Activated CD4-positive, alpha-beta T cell treated with anti-CD3 and anti-CD28 coated beads, Interleukin-2, amount 50 U/mL, for 24 hours (primary cell): ENCODE measurements around the gene AGPAT2.
A peak's percentile ranks its signal among the peaks of the same experiment; 100 is the strongest.

ENCODE experiments used
- DNase-seq, 2 donors: peaks; one replicate each; pipeline ENCODE4 v3.0.0-alpha.2; 2020; ENCODE audit warnings: low read depth in 1 of 2, low spot score in 1 of 2

AGPAT2 gene

DNA sequence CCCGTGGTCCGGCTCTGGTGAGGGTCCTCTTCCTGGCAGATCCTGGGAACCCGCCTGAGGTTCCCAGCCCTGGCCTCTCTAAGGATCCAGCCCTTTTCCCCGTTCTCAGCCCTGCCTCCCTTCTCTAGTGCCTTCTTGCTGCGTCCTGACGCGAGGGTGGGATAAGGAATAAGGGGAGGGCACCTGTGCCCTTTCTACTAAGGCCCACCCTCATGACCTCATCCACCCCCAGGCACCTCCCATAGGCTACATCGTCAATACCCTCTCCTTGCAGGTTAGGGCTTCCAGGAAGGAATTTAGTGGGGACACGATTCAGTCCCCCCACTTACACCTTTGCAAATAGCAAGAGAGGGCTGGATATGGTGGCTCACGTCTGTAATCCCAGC, 14.4 kb upstream of the AGPAT2 start:
- no peak for DNase-seq

- DNase-seq, result peak; percentile 50 to 72
Measured at GRCh38 chr9:136700959-136701667, 13.9 kb upstream of the AGPAT2 start.

GRCh38 chr9:136700304-136700703, 13.0 kb upstream of the AGPAT2 start:
- DNase-seq, result no peak

GRCh38 chr9:136698635-136699246, 11.5 kb upstream of the AGPAT2 start:
- DNase-seq, result no peak

DNA sequence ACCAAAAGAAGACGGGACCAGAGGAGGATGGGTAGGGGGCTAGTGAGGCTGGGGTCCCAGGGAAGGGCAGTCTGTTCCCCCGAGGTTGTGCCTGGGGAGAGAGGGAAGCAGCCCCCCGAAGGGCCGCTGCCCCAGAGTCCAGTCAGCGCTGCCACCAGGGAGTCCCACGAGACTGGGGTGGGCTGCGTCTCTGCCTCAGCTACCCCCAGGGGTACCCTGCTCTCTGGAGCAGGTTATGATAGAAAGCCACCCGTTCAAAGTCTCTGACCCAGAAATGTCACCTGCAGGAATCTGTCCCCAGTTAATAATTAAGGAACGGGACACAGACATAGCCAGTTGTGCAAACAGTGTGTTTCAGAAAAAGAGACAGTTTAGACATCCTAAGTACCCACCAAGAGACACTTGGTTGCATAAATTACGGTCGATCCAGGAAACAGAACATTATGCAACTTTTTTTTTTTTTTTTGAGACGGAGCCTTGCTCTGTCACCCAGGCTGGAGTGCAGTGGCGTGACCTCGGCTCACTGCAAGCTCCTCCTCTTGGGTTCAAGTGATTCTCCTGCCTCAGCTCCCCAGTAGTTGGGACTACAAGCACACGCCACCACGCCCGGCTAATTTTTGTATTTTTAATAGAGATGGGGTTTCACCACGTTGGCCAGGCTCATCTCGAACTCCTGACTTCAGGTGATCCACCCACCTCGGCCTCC, 10.7 kb upstream of the AGPAT2 start:
- DNase-seq, result no peak

DNA sequence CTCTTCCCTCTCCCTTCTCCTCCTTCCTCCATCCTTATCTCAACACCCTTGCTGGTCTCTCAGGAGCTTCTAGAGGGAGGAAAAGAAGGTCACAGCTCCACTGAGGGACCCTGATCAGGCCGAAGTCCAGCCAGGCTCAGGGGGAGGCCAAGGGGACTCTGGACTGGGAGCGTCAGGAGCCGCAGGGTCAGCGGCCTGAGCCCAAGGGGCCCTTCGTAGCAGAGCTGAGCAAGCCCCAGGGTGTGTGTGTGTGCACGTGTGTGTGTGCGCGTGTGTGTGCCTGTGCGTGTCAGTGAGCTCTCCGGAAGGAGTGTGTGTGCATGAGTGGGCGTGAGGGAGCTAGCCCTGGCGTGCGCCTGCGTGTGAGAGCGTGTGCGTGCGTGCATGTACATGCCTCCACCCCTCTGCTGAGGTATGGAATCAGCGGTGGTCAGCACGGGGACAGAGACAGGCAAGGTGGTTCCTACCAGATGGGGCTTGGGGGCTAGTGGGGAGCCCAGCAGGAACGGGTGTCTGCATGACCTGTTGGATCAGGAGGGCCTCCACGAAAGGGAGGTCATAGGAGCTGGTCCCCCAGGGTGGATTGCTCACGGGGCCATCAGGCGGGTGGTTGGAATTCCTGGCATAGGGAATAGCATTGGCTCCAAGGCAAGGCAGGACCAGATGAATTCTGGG, 10.0 kb upstream of the AGPAT2 start:
- DNase-seq, result no peak

- no peak for DNase-seq
Measured at GRCh38 chr9:136696502-136696901, 9.2 kb upstream of the AGPAT2 start.

DNA sequence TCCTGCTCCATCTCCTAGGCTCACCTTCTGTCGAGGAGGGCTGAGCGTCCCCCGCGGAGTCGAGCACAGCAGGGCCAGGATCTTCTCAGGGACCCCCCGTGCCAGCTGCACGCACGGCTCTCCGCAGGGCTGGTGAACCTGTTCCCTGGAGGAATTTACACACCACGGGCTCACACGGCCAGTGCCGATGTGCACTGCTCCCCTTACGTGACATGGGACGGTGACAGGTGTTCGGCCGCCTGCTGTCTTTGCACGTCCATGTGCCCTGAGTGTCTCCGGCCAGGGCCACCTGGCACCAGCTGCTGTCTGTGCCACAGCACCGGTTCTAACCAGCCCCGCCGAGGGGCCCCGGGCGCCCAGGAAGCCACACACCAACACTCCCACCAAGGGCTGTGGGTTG, 8.7 kb upstream of the AGPAT2 start:
- DNase-seq, result no peak

- DNase-seq, result no peak
Measured at GRCh38 chr9:136695435-136695895, 8.2 kb upstream of the AGPAT2 start.

DNA sequence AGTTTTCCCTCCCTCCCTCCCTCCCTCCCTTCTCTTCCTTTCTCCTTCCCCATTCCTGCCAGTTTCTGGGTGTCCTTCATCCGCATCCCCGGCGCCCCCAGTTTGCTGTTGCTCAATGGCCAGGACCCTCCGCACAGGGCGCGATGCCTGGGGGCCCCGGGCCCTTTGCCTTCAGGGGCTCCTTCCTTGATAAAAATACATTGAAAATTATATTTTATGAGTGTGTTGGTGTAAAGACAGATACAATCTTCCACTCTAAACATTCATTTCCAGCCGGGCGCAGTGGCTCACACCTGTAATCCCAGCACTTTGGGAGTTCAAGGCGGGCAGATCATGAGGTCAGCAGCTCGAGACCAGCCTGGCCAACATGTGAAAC, 7.6 kb upstream of the AGPAT2 start:
- DNase-seq, result no peak

DNA sequence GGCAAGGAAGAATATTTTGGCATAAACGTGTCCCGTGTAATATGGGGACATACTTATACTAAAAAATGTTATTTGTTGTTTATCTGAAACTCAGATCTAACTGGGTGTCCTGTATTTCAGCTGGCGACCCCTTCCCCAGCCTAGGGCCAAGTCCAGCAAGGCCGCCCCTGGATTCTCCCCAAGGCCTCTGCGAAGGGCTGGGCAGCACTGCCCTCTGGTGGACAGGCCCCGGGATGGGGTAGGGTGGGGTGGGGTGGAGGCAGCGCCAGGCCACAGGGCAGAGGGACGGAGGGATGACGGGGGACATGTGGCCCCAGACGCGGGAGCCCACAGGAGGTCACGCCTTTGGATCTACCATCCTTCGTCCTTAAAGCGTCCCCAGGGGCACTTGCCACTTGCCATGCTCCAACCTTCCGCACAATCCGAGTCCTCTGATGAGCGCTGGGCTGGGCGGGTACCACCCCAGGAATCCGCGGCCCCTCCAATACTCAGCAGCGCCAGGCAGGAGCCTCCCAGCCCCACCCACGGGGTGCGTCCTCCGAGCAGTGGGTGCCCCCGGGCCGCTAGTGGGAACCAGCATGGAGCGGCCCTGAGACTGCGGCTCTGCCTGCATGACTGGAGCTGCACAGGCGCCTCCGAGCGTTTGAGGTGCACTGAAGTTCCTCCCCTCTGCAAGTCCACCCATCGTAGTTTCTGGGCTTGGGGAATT, 7.1 kb upstream of the AGPAT2 start:
- no peak for DNase-seq

GRCh38 chr9:136693490-136694162, 6.4 kb upstream of the AGPAT2 start:
- DNase-seq, result no peak

DNA sequence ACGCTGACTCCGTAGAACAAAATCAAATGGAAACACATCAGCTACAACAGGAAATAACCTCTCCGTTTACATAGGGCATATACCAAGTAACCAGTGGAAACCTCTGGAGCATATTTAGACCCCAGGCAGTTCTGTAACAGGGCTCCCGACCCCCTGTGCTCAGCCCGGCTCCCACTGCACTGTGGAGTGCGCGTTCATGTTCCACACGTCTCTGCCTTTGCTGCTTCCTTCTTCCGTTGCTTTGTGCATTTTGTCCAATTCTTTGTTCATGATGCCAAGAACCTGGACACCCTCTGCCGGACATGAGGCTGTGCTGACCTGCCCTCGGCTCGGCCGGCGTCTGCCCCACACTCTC, 5.9 kb upstream of the AGPAT2 start:
- DNase-seq, result no peak

DNA sequence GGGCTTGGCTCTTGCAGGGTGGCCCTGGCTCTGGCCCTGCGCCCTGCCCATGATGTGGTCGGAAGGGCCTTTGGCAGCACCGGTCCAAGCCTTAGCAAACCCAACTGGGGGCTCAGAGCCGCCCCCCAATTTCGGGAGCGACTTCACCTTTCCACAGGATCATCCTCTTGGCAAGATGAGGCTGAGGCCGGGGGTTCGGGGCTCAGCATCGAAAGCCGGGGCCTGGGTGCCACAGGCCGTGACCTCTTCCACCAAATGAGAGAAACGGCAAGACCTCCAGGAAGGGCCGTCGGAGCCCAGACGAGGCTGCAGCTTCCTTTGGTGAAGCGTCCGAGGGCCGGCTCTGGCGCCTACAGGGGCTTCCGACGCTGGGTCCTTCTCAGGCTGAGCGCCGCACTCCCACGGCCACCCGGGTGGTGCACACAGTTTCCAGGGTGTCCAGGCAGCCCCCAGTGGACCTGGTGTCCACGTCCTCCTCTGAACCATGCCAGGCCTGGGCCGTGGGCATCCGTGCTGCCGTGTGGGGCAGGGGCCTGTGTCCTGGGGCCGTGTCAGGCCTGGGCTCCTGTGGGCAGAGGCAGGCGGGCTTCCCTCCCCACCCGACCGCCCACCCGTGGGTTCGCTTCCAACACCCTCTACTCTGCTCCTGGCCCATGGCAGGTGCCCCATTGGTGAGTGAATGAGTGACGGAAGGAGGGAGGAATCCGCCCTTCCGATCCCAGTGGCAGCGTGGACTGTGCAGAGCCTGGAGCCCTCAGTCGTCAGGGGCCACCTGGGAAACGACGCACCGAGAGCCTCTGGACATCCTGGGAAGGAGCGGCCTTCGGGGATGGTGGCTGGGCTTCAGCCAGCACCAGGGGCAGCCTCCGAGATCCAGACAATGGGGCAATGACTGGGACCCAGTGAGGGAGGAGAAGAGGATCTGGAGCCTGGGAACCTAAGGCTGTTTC, 5.2 kb upstream of the AGPAT2 start:
- no peak for DNase-seq

DNA sequence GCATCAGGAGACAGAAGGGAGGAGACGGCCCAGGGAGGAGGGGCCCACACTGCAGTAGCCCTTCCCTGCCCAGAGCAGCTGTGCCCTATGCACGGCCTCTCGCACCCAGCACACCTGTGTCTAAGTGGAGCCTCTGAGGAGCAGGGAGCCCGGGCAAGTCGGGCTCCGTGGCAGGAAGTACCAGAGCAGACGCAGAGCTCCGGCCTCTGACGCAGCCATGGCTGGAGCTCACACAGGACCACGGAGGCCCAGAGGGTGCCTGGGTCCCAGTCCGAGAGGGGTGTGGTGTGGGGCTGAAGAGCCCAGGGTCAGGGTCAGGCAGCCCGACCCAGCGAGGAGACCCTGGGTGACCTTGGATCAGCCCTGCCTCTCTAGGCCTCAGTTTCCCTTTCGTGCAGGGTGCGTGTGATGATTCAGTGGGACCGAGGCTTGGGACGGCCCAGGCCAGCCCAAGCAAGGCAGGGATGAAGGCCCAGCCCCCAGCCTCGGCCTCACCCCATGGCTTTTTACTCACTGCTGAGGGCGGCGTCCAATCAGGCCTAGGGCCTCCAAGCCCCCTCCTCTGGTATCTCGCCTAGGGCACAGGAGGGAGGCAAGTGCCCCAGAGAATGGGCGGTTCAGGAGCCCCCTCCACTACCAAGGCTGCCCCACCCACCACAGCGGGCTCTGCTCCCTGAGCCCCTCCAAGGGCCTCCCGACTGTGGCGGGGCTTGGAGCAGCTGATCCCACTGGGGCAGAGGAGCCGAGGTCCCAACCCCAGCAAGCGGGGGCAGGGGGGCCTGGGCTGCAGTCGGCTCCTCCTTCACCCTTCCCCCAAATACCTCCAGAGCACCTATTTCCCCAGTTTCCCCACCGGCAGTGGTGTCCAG, 4.3 kb upstream of the AGPAT2 start:
- DNase-seq, result no peak

DNA sequence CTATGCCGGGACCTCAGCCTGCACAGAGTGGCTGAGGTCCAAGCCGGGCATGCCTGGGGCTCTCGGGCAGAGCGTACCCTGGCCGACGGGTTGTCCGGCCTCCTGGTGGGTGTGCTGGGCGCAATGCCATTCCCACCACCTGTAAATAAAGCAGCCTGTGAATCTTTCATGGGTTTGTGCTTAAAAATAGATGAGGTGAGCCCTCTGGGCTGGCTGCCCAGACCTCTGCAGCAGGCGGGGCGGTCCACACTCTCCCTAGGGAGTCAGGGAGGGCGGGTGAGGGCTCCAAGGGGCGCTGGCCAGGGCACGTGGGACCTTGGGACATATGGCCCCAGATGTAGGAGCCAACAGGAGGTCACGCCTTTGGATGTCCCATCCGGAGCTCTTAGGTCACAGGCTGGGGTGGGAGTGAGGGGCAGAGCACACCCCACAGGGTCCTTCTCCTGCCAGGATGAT, 3.6 kb upstream of the AGPAT2 start:
- no peak for DNase-seq

- DNase-seq, result no peak
Measured at GRCh38 chr9:136690104-136690805, 3.0 kb upstream of the AGPAT2 start.

DNA sequence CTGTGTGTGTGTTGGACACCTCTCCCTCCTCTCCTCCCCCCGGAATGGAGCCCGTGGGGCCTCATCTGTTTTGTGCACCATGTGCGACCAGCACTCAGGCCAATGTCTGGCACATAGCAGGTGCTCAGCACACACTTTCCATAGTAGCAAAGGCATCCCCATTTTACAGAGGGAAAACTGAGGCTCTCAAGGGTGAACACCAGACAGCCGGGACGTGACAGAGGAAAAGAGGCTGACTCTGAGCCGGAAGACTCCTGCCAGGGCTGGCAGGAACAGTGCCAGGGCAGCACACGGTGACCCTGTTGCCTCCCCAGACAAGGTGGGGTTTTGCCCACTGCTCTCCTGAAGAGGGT, 1.8 kb upstream of the AGPAT2 start:
- DNase-seq, result no peak
